Spinal cord (tissue), 10 donors: ENCODE measurements around the gene SMOC1. TPM values are rescaled to one million over a fixed set of nuclear protein-coding genes. Genes with fewer than 3 reads are reported as not detected.

Source experiments
- DNase-seq, 6 donors: peaks; one replicate each; pipeline versions ENCODE4 v3.0.0 to v3.0.0-alpha.2; 2013 to 2015; ENCODE audit warnings: low spot score in 6 of 6, low read depth in 4 of 6
- H3K27ac ChIP-seq: one replicate; pipeline ENCODE4 v1.5.1; 2013; ENCODE audit warnings: low read depth, low read length, control low read depth
- H3K27me3 ChIP-seq: one replicate; pipeline ENCODE4 v1.6.1; 2013; ENCODE audit warnings: low read length; ENCODE audit not compliant: control insufficient read depth, insufficient read depth
- H3K36me3 ChIP-seq: one replicate; pipeline ENCODE4 v1.6.1; 2013; ENCODE audit warnings: low read length; ENCODE audit not compliant: control insufficient read depth, insufficient read depth
- H3K4me1 ChIP-seq: one replicate; pipeline ENCODE4 v1.6.1; 2013; ENCODE audit warnings: low read length; ENCODE audit not compliant: control insufficient read depth, insufficient read depth
- H3K4me3 ChIP-seq: one replicate; pipeline ENCODE4 v1.5.1; 2013; ENCODE audit warnings: low read depth, low read length, control low read depth
- H3K9me3 ChIP-seq: one replicate; pipeline ENCODE4 v1.6.1; 2013; ENCODE audit warnings: low read length; ENCODE audit not compliant: control insufficient read depth, insufficient read depth
- WGBS: methylation state at CpG from one replicate; pipeline ENCODE4 v1.1.5; 2013; ENCODE audit warnings: missing lambda C conversion rate; ENCODE audit not compliant: insufficient coverage; 5-methylcytosine and 5-hydroxymethylcytosine counted together
- polyA plus RNA-seq, 2 donors: library from polyadenylated mRNA; unstranded; fragments of 120-200 nt; gene quantifications; one replicate each; pipeline ENCODE4 v1.2.1, GENCODE V29; 2013; ENCODE audit not compliant: insufficient read length in 2 of 2
- total RNA-seq, 2 donors: library from RNA; depleted of rRNA in 1 of 2; stranded (reverse); fragments of 120-200 nt in 1 of 2; fragments of >200 nt in 1 of 2; gene quantifications; one replicate each; pipeline versions ENCODE4 v1.2.3 to v1.2.4, GENCODE V29; 2013 to 2014
- donor health status: healthy.

The SMOC1 gene
- total and polyA plus RNA-seq, 4 donors = 52.2 to 189 (median 111) TPM

- Histone ChIP-seq H3K27me3 (no peaks in the 10 kb centered on the region), H3K36me3 (no peaks in the 10 kb centered on the region), H3K27ac (no peak overlapping the region), H3K9me3 (no peaks in the 10 kb centered on the region), H3K4me1 (peaks cover 13% of the 10 kb centered on the region), H3K4me3 (no peak overlapping the region)
- 83% methylated on average over 1 of the region's 2 CpGs for WGBS
- no peak for DNase-seq
Observed at GRCh38 chr14:69848156-69848555, 31.1 kb upstream of the SMOC1 start.

GRCh38 chr14:69848903-69849391 is 30.3 kb upstream of the SMOC1 start:
- H3K36me3 ChIP-seq = no peaks in the 10 kb centered on the region

GRCh38 chr14:69850086-69850735 is 29.0 kb upstream of the SMOC1 start:
- Histone ChIP-seq H3K27ac (no peak overlapping the region), H3K36me3 (no peaks in the 10 kb centered on the region), H3K4me3 (peak overlapping the region; percentile 37), H3K4me1 (peaks cover 10% of the 10 kb centered on the region), H3K27me3 (no peaks in the 10 kb centered on the region), H3K9me3 (no peaks in the 10 kb centered on the region)
- peak in 2 of 6 donors; percentile 45 to 71 for DNase-seq
- 21% methylated on average over 33 of the region's 35 CpGs for WGBS

More at GRCh38 chr14:69848903-69849391, 30.3 kb upstream of the SMOC1 start:
- Histone ChIP-seq H3K4me3 (no peak overlapping the region), H3K27ac (no peak overlapping the region), H3K9me3 (no peaks in the 10 kb centered on the region), H3K27me3 (no peaks in the 10 kb centered on the region), H3K4me1 (peaks cover 10% of the 10 kb centered on the region)
- DNase-seq = no peak
- 72% methylated on average over 3 of the region's 6 CpGs for WGBS

GRCh38 chr14:69850736-69851112 is 28.5 kb upstream of the SMOC1 start:
- Histone ChIP-seq H3K36me3 (no peaks in the 10 kb centered on the region), H3K27me3 (no peaks in the 10 kb centered on the region), H3K4me3 (no peak overlapping the region), H3K4me1 (peaks cover 10% of the 10 kb centered on the region), H3K27ac (no peak overlapping the region), H3K9me3 (no peaks in the 10 kb centered on the region)
- WGBS = 100% methylated on average over 2 of the region's 2 CpGs
- DNase-seq = no peak

- DNase-seq = peak in 2 of 6 donors; percentile 28 to 70
- Histone ChIP-seq H3K36me3 (no peaks in the 10 kb centered on the region), H3K27ac (no peak overlapping the region), H3K4me1 (peaks cover 10% of the 10 kb centered on the region), H3K9me3 (no peaks in the 10 kb centered on the region), H3K27me3 (no peaks in the 10 kb centered on the region), H3K4me3 (no peak overlapping the region)
- 50% methylated on average over 3 of the region's 7 CpGs for WGBS
Observed at GRCh38 chr14:69852531-69853321, 26.5 kb upstream of the SMOC1 start.

GRCh38 chr14:69853774-69854173 is 25.4 kb upstream of the SMOC1 start:
- Histone ChIP-seq H3K36me3 (no peaks in the 10 kb centered on the region), H3K27me3 (no peaks in the 10 kb centered on the region), H3K4me3 (no peak overlapping the region), H3K27ac (no peak overlapping the region), H3K4me1 (peaks cover 10% of the 10 kb centered on the region), H3K9me3 (no peaks in the 10 kb centered on the region)
- 94% methylated on average over 7 of the region's 7 CpGs for WGBS
- DNase-seq = no peak

GRCh38 chr14:69854598-69854997 is 24.6 kb upstream of the SMOC1 start:
- H3K27me3 ChIP-seq = no peaks in the 10 kb centered on the region
- no CpG with 5 or more reads among the region's 2 CpGs for WGBS

GRCh38 chr14:69855180-69855832 is 23.9 kb upstream of the SMOC1 start:
- Histone ChIP-seq H3K4me1 (peaks cover 8% of the 10 kb centered on the region), H3K27ac (no peak overlapping the region), H3K9me3 (no peaks in the 10 kb centered on the region), H3K4me3 (no peak overlapping the region), H3K36me3 (no peaks in the 10 kb centered on the region), H3K27me3 (no peaks in the 10 kb centered on the region)
- DNase-seq = no peak
- WGBS = 81% methylated on average over 2 of the region's 8 CpGs

More at GRCh38 chr14:69854598-69854997, 24.6 kb upstream of the SMOC1 start:
- Histone ChIP-seq H3K27ac (no peak overlapping the region), H3K4me3 (no peak overlapping the region), H3K9me3 (no peaks in the 10 kb centered on the region), H3K4me1 (peaks cover 11% of the 10 kb centered on the region), H3K36me3 (no peaks in the 10 kb centered on the region)
- no peak for DNase-seq

- Histone ChIP-seq H3K9me3 (no peaks in the 10 kb centered on the region), H3K36me3 (no peaks in the 10 kb centered on the region), H3K4me1 (peaks cover 9% of the 10 kb centered on the region), H3K27me3 (no peaks in the 10 kb centered on the region), H3K27ac (no peak overlapping the region), H3K4me3 (no peak overlapping the region)
- no peak for DNase-seq
- 77% methylated on average over 3 of the region's 8 CpGs for WGBS
Observed at GRCh38 chr14:69858801-69859200, 20.4 kb upstream of the SMOC1 start.
